Stomach (tissue), 4 donors: ENCODE data around the gene RTN3.

ENCODE experiments used
- EP300 ChIP-seq: sonication (generic); formaldehyde crosslinking; IDR thresholded peaks from one replicate; pipeline ENCODE4 v1.6.1; 2017; ENCODE audit warnings: antibody characterized with exemption
- POLR2A ChIP-seq, 4 donors: fragments of 450-650 bp; IDR thresholded peaks; one replicate each; pipeline ENCODE4 v1.6.1; 2016; ENCODE audit warnings: antibody characterized with exemption in 4 of 4, control low read depth in 2 of 4, mild to moderate bottlenecking in 1 of 4, moderate library complexity in 1 of 4
- POLR2AphosphoS5 ChIP-seq, 3 donors: sonication (generic); formaldehyde crosslinking; IDR thresholded peaks; one replicate each; pipeline ENCODE4 v1.6.1; 2016; ENCODE audit warnings: antibody characterized with exemption in 3 of 3
- TF ChIP-seq, protein P1 (sequence below), 7 experiments: fragments of 450-650 bp in 4 of 7; fragments of 200-600 bp in 3 of 7; sonication (generic) in 3 of 7; IDR thresholded peaks; one replicate each; pipeline ENCODE4 v1.5.1; 2016 to 2019; ENCODE audit warnings: antibody characterized with exemption in 7 of 7, control low read depth in 2 of 7, mild to moderate bottlenecking in 1 of 7

DNA sequence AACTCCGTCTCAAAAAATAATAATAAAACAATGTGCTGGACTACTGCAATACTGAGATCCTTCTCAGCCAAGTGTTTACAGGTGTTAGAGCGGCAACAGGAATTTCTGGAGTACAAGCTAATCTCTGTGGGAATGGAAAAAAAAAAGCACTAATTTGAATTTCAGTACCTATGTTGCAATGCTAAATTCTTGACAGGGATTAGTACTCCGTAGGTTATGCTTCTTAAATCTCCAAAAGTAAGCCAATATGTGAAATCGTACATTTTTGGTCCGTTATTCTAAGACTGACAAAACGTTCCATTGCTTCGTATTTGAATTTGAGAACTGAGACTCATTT lies 11.2 kb upstream of the RTN3 start:
- TF ChIP-seq, protein P1, sequence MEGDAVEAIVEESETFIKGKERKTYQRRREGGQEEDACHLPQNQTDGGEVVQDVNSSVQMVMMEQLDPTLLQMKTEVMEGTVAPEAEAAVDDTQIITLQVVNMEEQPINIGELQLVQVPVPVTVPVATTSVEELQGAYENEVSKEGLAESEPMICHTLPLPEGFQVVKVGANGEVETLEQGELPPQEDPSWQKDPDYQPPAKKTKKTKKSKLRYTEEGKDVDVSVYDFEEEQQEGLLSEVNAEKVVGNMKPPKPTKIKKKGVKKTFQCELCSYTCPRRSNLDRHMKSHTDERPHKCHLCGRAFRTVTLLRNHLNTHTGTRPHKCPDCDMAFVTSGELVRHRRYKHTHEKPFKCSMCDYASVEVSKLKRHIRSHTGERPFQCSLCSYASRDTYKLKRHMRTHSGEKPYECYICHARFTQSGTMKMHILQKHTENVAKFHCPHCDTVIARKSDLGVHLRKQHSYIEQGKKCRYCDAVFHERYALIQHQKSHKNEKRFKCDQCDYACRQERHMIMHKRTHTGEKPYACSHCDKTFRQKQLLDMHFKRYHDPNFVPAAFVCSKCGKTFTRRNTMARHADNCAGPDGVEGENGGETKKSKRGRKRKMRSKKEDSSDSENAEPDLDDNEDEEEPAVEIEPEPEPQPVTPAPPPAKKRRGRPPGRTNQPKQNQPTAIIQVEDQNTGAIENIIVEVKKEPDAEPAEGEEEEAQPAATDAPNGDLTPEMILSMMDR (IDR thresholded peaks at IDR 0.05) = no peak
- TF ChIP-seq POLR2A (IDR thresholded peaks at IDR 0.05) = no peak
- TF ChIP-seq POLR2AphosphoS5 (IDR thresholded peaks at IDR 0.05) = no peak
- TF ChIP-seq EP300 = no peak
